Subcutaneous adipose tissue (tissue), 4 donors: ENCODE measurements around the gene RPIA. TPM values are rescaled to one million over a fixed set of nuclear protein-coding genes. Genes with fewer than 3 reads are reported as not detected.

Experiments
- CTCF ChIP-seq: fragments of 450-650 bp; IDR thresholded peaks from one replicate; pipeline ENCODE4 v1.5.1; 2016; ENCODE audit warnings: low read depth, mild to moderate bottlenecking, control low read depth, antibody characterized with exemption, moderate library complexity
- total RNA-seq, 4 donors: library from RNA; depleted of rRNA; stranded (reverse); fragments of >200 nt; gene quantifications; one replicate each; pipeline ENCODE4 v1.1.0, GENCODE V29; 2016

Gene RPIA
- total RNA-seq, 4 donors from 2014 or later: 10.2 to 13.9 (median 11.1) TPM

GRCh38 chr2:88736437-88736836 is 45.0 kb downstream of the RPIA start:
- TF ChIP-seq CTCF: no peak

- no peak for TF ChIP-seq CTCF
These were observed 45.9 kb downstream of the RPIA start for GRCh38 chr2:88737385-88737784.

- no peak for TF ChIP-seq CTCF
These were observed 46.8 kb downstream of the RPIA start for GRCh38 chr2:88738271-88738670.

GRCh38 chr2:88739985-88740600 is 48.6 kb downstream of the RPIA start:
- TF ChIP-seq CTCF: no peak

- TF ChIP-seq CTCF: no peak
These were observed 55.5 kb downstream of the RPIA start for GRCh38 chr2:88746929-88747490.

GRCh38 chr2:88747990-88748389 is 56.5 kb downstream of the RPIA start:
- no peak for TF ChIP-seq CTCF

GRCh38 chr2:88751768-88752167 is 60.3 kb downstream of the RPIA start:
- no peak for TF ChIP-seq CTCF
